ENCODE measurements around the gene CGA.

DNA sequence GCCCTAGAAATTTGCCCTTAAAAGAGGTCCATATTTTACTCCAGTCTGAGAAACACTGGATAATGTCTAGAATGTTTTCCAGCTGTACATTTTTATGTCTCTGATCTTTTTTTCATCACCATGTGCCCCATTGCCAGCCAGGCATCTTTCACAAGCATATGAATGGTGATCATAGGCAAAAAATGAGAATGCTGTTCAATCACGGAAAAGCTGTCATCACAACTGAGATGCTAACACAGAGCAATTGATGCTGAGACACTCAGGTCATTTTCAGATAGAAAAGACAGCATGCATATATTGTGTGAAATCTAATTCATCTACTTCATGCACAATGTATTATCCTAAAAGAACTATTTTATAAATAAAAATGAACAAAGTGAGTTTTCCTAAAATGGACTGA lies 41.6 kb downstream of the CGA start:
- TF ChIP-seq, protein P1, sequence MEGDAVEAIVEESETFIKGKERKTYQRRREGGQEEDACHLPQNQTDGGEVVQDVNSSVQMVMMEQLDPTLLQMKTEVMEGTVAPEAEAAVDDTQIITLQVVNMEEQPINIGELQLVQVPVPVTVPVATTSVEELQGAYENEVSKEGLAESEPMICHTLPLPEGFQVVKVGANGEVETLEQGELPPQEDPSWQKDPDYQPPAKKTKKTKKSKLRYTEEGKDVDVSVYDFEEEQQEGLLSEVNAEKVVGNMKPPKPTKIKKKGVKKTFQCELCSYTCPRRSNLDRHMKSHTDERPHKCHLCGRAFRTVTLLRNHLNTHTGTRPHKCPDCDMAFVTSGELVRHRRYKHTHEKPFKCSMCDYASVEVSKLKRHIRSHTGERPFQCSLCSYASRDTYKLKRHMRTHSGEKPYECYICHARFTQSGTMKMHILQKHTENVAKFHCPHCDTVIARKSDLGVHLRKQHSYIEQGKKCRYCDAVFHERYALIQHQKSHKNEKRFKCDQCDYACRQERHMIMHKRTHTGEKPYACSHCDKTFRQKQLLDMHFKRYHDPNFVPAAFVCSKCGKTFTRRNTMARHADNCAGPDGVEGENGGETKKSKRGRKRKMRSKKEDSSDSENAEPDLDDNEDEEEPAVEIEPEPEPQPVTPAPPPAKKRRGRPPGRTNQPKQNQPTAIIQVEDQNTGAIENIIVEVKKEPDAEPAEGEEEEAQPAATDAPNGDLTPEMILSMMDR (IDR thresholded peaks at IDR 0.05): no peak
- TF ChIP-seq POLR2A (IDR thresholded peaks at IDR 0.05) (no peak), EP300 (IDR thresholded peaks at IDR 0.05) (no peak), POLR2AphosphoS5 (IDR thresholded peaks at IDR 0.05) (no peak)
